Natural killer cell (primary cell): ENCODE results near the gene BCL2. TPM values are rescaled to one million over a fixed set of nuclear protein-coding genes. Genes with fewer than 3 reads are reported as not detected.

Source experiments
- ATAC-seq, 3 donors: fragments of 150-1000 bp in 2 of 3; fragments of 200-7000 bp in 1 of 3; cut with Tn5 transposase; 1 replicate in 1 of 3; 2 replicates in 2 of 3; pipeline ENCODE4 v1.10.0; 2021; ENCODE audit warnings: mild to moderate bottlenecking in 2 of 3, moderate library complexity in 2 of 3
- DNase-seq, 2 donors: peaks; one replicate each; pipeline versions ENCODE4 v3.0.0 to v3.0.0-alpha.2; 2013 to 2021; ENCODE audit warnings: mixed read lengths in 1 of 2
- H3K27ac ChIP-seq: one replicate; pipeline ENCODE4 v1.5.1; 2013; ENCODE audit warnings: mild to moderate bottlenecking, low read length
- H3K27me3 ChIP-seq: one replicate; pipeline ENCODE4 v1.6.1; 2013; ENCODE audit warnings: low read length; ENCODE audit not compliant: control insufficient read depth, insufficient read depth
- H3K36me3 ChIP-seq: one replicate; pipeline ENCODE4 v1.6.1; 2013; ENCODE audit warnings: low read length; ENCODE audit not compliant: control insufficient read depth, insufficient read depth
- H3K4me1 ChIP-seq: one replicate; pipeline ENCODE4 v1.6.1; 2013; ENCODE audit warnings: low read length; ENCODE audit not compliant: control insufficient read depth, insufficient read depth
- H3K4me3 ChIP-seq: one replicate; pipeline ENCODE4 v1.5.1; 2013; ENCODE audit warnings: low read length
- H3K9me3 ChIP-seq: one replicate; pipeline ENCODE4 v1.6.1; 2013; ENCODE audit warnings: low read length; ENCODE audit not compliant: control insufficient read depth, insufficient read depth
- H3K27ac Mint-ChIP-seq, 2 donors: one replicate each; pipeline ENCODE4 v1.8.0; 2022; ENCODE audit warnings: mild to moderate bottlenecking in 2 of 2, mixed read lengths in 2 of 2, moderate library complexity in 1 of 2
- H3K27me3 Mint-ChIP-seq, 2 donors: one replicate each; pipeline ENCODE4 v1.8.0; 2022; ENCODE audit warnings: low read depth in 2 of 2, mixed read lengths in 2 of 2
- H3K36me3 Mint-ChIP-seq: one replicate; pipeline ENCODE4 v1.8.0; 2022; ENCODE audit warnings: mixed read lengths
- H3K4me1 Mint-ChIP-seq, 2 donors: one replicate each; pipeline ENCODE4 v1.8.0; 2022; ENCODE audit warnings: mixed read lengths in 2 of 2
- H3K4me3 Mint-ChIP-seq: one replicate; pipeline ENCODE4 v1.8.0; 2022; ENCODE audit warnings: mild to moderate bottlenecking, moderate library complexity, mixed read lengths
- H3K9me3 Mint-ChIP-seq, 2 donors: one replicate each; pipeline ENCODE4 v1.8.0; 2022; ENCODE audit warnings: mixed read lengths in 2 of 2
- CTCF ChIP-seq: fragments of 200-600 bp; IDR thresholded peaks from one replicate; pipeline ENCODE4 v1.8.0; 2022; ENCODE audit warnings: antibody characterized with exemption
- WGBS: methylation state at CpG from one replicate; pipeline ENCODE4 v1.1.7; 2013; ENCODE audit warnings: missing lambda C conversion rate; ENCODE audit not compliant: insufficient coverage; 5-methylcytosine and 5-hydroxymethylcytosine counted together
- intact Hi-C: fragments of 100-400 bp; cut with micrococcal nuclease; formaldehyde crosslinking; loops from one replicate; pipeline ENCODE4 v1.14.2; 2022
- total RNA-seq, 4 donors: library from RNA; stranded (reverse); fragments of 120-200 nt in 1 of 4; gene quantifications; one replicate each; pipeline versions ENCODE4 v1.2.3 to v1.2.4, GENCODE V29; 2013 to 2022

BCL2 gene
- total RNA-seq, 3 donors from 2014 or later (not counting 1 experiment from before 2014, with no cell fraction given) = 28.2 to 64.2 (median 33.4) TPM

GRCh38 chr18:63301434-63301833 is 18.1 kb downstream of the BCL2 start:
- Mint-ChIP-seq H3K27ac (peak overlapping the region; percentile 90 to 95), H3K9me3 (no peaks in the 10 kb centered on the region), H3K36me3 (no peaks in the 10 kb centered on the region), H3K27me3 (no peaks in the 10 kb centered on the region), H3K4me1 (peaks cover 66 to 75% of the 10 kb centered on the region in 2 donors), H3K4me3 (no peak overlapping the region)
- H3K4me3 ChIP-seq = no peak overlapping the region
- H3K27ac ChIP-seq = no peak overlapping the region
- TF ChIP-seq CTCF = no peak
- DNase-seq (peak in 1 of 2 donors; percentile 42), ATAC-seq (no peak)
- peaks cover 2% of the 10 kb centered on the region for H3K36me3 ChIP-seq
- intact Hi-C loops = loop anchor here (5.0 kb wide), 1 partner anchor 34 kb away; no protein-coding TSS in a partner anchor
- H3K27me3 ChIP-seq = no peaks in the 10 kb centered on the region
- no peaks in the 10 kb centered on the region for H3K9me3 ChIP-seq
- WGBS = 79% methylated on average over 9 of the region's 9 CpGs
- H3K4me1 ChIP-seq = peaks cover 35% of the 10 kb centered on the region

- Mint-ChIP-seq H3K4me3 (peak overlapping the region; percentile 79), H3K27ac (peak overlapping the region; percentile 90 to 95), H3K36me3 (no peaks in the 10 kb centered on the region), H3K27me3 (no peaks in the 10 kb centered on the region), H3K4me1 (peaks cover 68 to 69% of the 10 kb centered on the region in 2 donors), H3K9me3 (no peaks in the 10 kb centered on the region)
- 40% methylated on average over 2 of the region's 5 CpGs for WGBS
- Histone ChIP-seq H3K27me3 (no peaks in the 10 kb centered on the region), H3K4me1 (peaks cover 35% of the 10 kb centered on the region), H3K36me3 (peaks cover 2% of the 10 kb centered on the region), H3K9me3 (no peaks in the 10 kb centered on the region), H3K4me3 (no peak overlapping the region), H3K27ac (peak overlapping the region; percentile 35)
- intact Hi-C loops = loop anchor here (5.0 kb wide), 1 partner anchor 33 kb away; no protein-coding TSS in a partner anchor
- ATAC-seq (peak; percentile 77 to 82 (median 80)), DNase-seq (peak in 1 of 2 donors; percentile 53)
- TF ChIP-seq CTCF = no peak
Measured at GRCh38 chr18:63299837-63300745, 19.5 kb downstream of the BCL2 start.

GRCh38 chr18:63298400-63299365 is 20.9 kb downstream of the BCL2 start:
- 52% methylated on average over 9 of the region's 9 CpGs for WGBS
- H3K27me3 ChIP-seq = no peaks in the 10 kb centered on the region
- H3K4me3 ChIP-seq = no peak overlapping the region
- peak; percentile 40 to 64 (median 43) for ATAC-seq
- intact Hi-C loops = no loop called here
- H3K36me3 ChIP-seq = peaks cover 5% of the 10 kb centered on the region
- Mint-ChIP-seq H3K9me3 (no peaks in the 10 kb centered on the region), H3K4me3 (peak overlapping the region; percentile 79), H3K36me3 (no peaks in the 10 kb centered on the region), H3K27ac (peak overlapping the region; percentile 90 to 95), H3K4me1 (peaks cover 59 to 64% of the 10 kb centered on the region in 2 donors), H3K27me3 (no peaks in the 10 kb centered on the region)
- H3K27ac ChIP-seq = peak overlapping the region; percentile 35
- peaks cover 35% of the 10 kb centered on the region for H3K4me1 ChIP-seq
- peak in 1 of 2 donors; percentile 62 for DNase-seq
- no peak for TF ChIP-seq CTCF
- no peaks in the 10 kb centered on the region for H3K9me3 ChIP-seq
